H9 (cell line): ENCODE results near the gene LBH. TPM values are rescaled to one million over a fixed set of nuclear protein-coding genes. Genes with fewer than 3 reads are reported as not detected.

Experiments
- DNase-seq: peaks from one replicate; pipeline ENCODE4 v3.0.0-alpha.2; 2017
- H2AFZ ChIP-seq: one replicate; pipeline ENCODE4 v1.6.1; 2013; ENCODE audit warnings: mild to moderate bottlenecking, low read length, control low read depth, moderate library complexity
- H2AK5ac ChIP-seq: 2 replicates; pipeline ENCODE4 v1.6.1; 2013; ENCODE audit warnings: low read length, control low read depth, mixed read lengths; ENCODE audit not compliant: insufficient read length
- H2BK120ac ChIP-seq: one replicate; pipeline ENCODE4 v1.6.1; 2013; ENCODE audit warnings: low read depth, mild to moderate bottlenecking, low read length, control low read depth, inconsistent platforms; ENCODE audit not compliant: poor library complexity, severe bottlenecking
- H2BK12ac ChIP-seq: 2 replicates; pipeline ENCODE4 v1.6.1; 2013; ENCODE audit warnings: low read length, control low read depth, mixed read lengths, low read depth; ENCODE audit not compliant: insufficient read length
- H2BK15ac ChIP-seq: 2 replicates; pipeline ENCODE4 v1.6.1; 2013; ENCODE audit warnings: low read depth, low read length, control low read depth
- H2BK20ac ChIP-seq: one replicate; pipeline ENCODE4 v1.6.1; 2013; ENCODE audit warnings: low read depth, mild to moderate bottlenecking, low read length, control low read depth, inconsistent platforms; ENCODE audit not compliant: poor library complexity, severe bottlenecking
- H2BK5ac ChIP-seq: 2 replicates; pipeline ENCODE4 v1.6.1; 2013; ENCODE audit warnings: low read length, control low read depth, mixed read lengths; ENCODE audit not compliant: insufficient read length
- H3K14ac ChIP-seq: 2 replicates; pipeline ENCODE4 v1.6.1; 2013; ENCODE audit warnings: low read length, control low read depth; ENCODE audit not compliant: insufficient read depth
- H3K18ac ChIP-seq: 2 replicates; pipeline ENCODE4 v1.6.1; 2013; ENCODE audit warnings: low read depth, mild to moderate bottlenecking, mixed read lengths, low read length, control low read depth; ENCODE audit not compliant: insufficient read length
- H3K23ac ChIP-seq: 2 replicates; pipeline ENCODE4 v1.6.1; 2013; ENCODE audit warnings: low read length, control low read depth, mixed read lengths, low read depth; ENCODE audit not compliant: insufficient read length
- H3K23me2 ChIP-seq: 2 replicates; pipeline ENCODE4 v1.6.1; 2013; ENCODE audit warnings: low read depth, mild to moderate bottlenecking, mixed read lengths, low read length, control low read depth; ENCODE audit not compliant: insufficient read length, poor library complexity, severe bottlenecking
- H3K27ac ChIP-seq: 2 replicates; pipeline ENCODE4 v1.5.1; 2013; ENCODE audit warnings: low read length, control low read depth, mixed read lengths, low read depth; ENCODE audit not compliant: insufficient read length
- H3K27me3 ChIP-seq: 2 replicates; pipeline ENCODE4 v1.6.1; 2013; ENCODE audit warnings: low read length, control low read depth, inconsistent platforms; ENCODE audit not compliant: insufficient read depth
- H3K4ac ChIP-seq: 2 replicates; pipeline ENCODE4 v1.6.1; 2013; ENCODE audit warnings: low read depth, mild to moderate bottlenecking, control low read depth, inconsistent platforms, low read length, moderate library complexity
- H3K4me1 ChIP-seq: 2 replicates; pipeline ENCODE4 v1.6.1; 2013; ENCODE audit warnings: low read length, control low read depth, inconsistent platforms; ENCODE audit not compliant: insufficient read depth
- H3K4me2 ChIP-seq: 2 replicates; pipeline ENCODE4 v1.6.1; 2013; ENCODE audit warnings: low read length, control low read depth, mixed read lengths; ENCODE audit not compliant: insufficient read length, insufficient read depth
- H3K56ac ChIP-seq: 2 replicates; pipeline ENCODE4 v1.6.1; 2013; ENCODE audit warnings: low read depth, mild to moderate bottlenecking, mixed read lengths, low read length, control low read depth; ENCODE audit not compliant: insufficient read length
- H3K79me1 ChIP-seq: 2 replicates; pipeline ENCODE4 v1.6.1; 2013; ENCODE audit warnings: low read depth, mild to moderate bottlenecking, moderate library complexity, low read length, control low read depth, inconsistent platforms; ENCODE audit not compliant: insufficient read depth, poor library complexity, severe bottlenecking
- H3K79me2 ChIP-seq: 2 replicates; pipeline ENCODE4 v1.6.1; 2013; ENCODE audit warnings: low read length, control low read depth, inconsistent platforms; ENCODE audit not compliant: insufficient read depth
- H3K9ac ChIP-seq: 2 replicates; pipeline ENCODE4 v1.6.1; 2013; ENCODE audit warnings: low read length, control low read depth, mixed read lengths; ENCODE audit not compliant: insufficient read length; ENCODE audit errors: extremely low read depth
- H3K9me3 ChIP-seq: one replicate; pipeline ENCODE4 v1.6.1; 2013; ENCODE audit warnings: low read depth, low read length, inconsistent platforms; ENCODE audit not compliant: control insufficient read depth
- H3T11ph ChIP-seq: one replicate; pipeline ENCODE4 v1.6.1; 2013; ENCODE audit warnings: mild to moderate bottlenecking, low read length, control low read depth, inconsistent platforms
- H4K20me1 ChIP-seq: one replicate; pipeline ENCODE4 v1.6.1; 2013; ENCODE audit not compliant: control insufficient read depth, insufficient read length, insufficient read depth
- H4K5ac ChIP-seq: 2 replicates; pipeline ENCODE4 v1.6.1; 2013; ENCODE audit warnings: low read depth, mild to moderate bottlenecking, mixed read lengths, low read length, control low read depth; ENCODE audit not compliant: insufficient read length
- H4K8ac ChIP-seq: replicated peaks from 2 replicates; pipeline ENCODE4 v1.6.1; 2013; ENCODE audit warnings: low read length, control low read depth, mixed read lengths, low read depth; ENCODE audit not compliant: insufficient read length
- H4K91ac ChIP-seq: 2 replicates; pipeline ENCODE4 v1.6.1; 2013; ENCODE audit warnings: low read depth, mild to moderate bottlenecking, moderate library complexity, mixed read lengths, low read length, control low read depth; ENCODE audit not compliant: insufficient read length
- H3K27ac Mint-ChIP-seq, 3 experiments: 2 replicates in 2 of 3; 3 replicates in 1 of 3; pipeline ENCODE4 v1.8.0; 2020 to 2021; ENCODE audit warnings: mixed read lengths in 3 of 3, mild to moderate bottlenecking in 1 of 3, moderate library complexity in 1 of 3
- H3K27me3 Mint-ChIP-seq: 2 replicates; pipeline ENCODE4 v1.8.0; 2021; ENCODE audit warnings: low read depth, mild to moderate bottlenecking, moderate library complexity, mixed read lengths
- H3K36me3 Mint-ChIP-seq, 3 experiments: 2 replicates in 2 of 3; 3 replicates in 1 of 3; pipeline ENCODE4 v1.8.0; 2020 to 2021; ENCODE audit warnings: low read depth in 3 of 3, mixed read lengths in 3 of 3; ENCODE audit not compliant: insufficient read depth in 1 of 3
- H3K4me1 Mint-ChIP-seq, 2 experiments: 2 replicates each; pipeline ENCODE4 v1.8.0; 2020; ENCODE audit warnings: mixed read lengths in 2 of 2
- H3K4me3 Mint-ChIP-seq, 2 experiments: 2 replicates in 1 of 2; 3 replicates in 1 of 2; pipeline ENCODE4 v1.8.0; 2020 to 2021; ENCODE audit warnings: mild to moderate bottlenecking in 2 of 2, mixed read lengths in 2 of 2, moderate library complexity in 1 of 2
- H3K9me3 Mint-ChIP-seq, 2 experiments: 2 replicates in 1 of 2; 3 replicates in 1 of 2; pipeline ENCODE4 v1.8.0; 2020; ENCODE audit warnings: mild to moderate bottlenecking in 2 of 2, mixed read lengths in 2 of 2, moderate library complexity in 1 of 2
- WGBS: extraction: QIAGEN DNeasy Blood & Tissue Kit; methylation state at CpG from one replicate; pipeline ENCODE4 v1.1.7; 2013; ENCODE audit warnings: missing lambda C conversion rate, low lambda C conversion rate, mixed read lengths; ENCODE audit not compliant: insufficient read length; ENCODE audit errors: extremely low coverage; 5-methylcytosine and 5-hydroxymethylcytosine counted together
- total RNA-seq: library from RNA; stranded (reverse); gene quantifications from 2 replicates; pipeline ENCODE4 v1.2.1, GENCODE V29; 2021
- TF ChIP-seq, protein P1 (sequence below): fragments of 200-600 bp; sonication (generic); conservative IDR thresholded peaks from 3 replicates; pipeline ENCODE4 v1.8.0; 2021; ENCODE audit warnings: antibody characterized with exemption, mild to moderate bottlenecking

The LBH gene
- total RNA-seq, 1 experiment from 2014 or later = 53.0 TPM

DNA sequence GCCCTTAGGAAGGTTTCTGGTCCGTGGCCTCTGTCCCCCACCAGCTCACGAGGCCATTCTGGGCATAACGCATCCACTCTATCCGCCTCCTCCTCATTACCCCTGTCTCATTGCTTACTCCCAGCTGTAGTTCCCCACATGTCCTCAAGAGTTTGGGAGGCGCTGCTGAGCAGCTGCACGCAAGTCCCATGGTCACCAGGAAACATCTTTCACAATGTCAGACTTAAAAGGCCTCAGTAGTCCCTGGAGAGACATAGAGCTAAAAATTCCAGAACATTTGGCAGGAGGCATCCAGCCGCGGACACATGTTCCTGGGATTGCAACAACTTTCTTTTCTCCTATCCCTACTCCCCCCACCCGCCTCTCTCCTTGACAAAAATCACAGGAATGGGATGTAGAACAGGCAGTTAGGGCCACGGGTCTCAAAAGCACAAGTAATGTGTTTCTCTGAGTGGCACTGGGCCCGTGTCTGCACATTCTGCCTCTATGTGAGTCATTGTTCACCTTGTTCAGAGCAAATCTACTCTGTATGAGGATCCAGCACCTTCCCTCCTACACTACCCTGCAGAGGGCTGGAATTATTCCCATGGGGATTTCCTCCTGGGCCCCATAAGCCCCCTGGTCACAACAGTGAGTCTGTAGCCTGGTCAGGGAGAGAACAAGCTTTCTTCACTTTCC is 8.1 kb downstream of the LBH start:
- peak overlapping the region in 1 of 3 experiments; percentile 9; a peak in 1 of 7 replicates for H3K27ac Mint-ChIP-seq

More for the DNA sequence above, 8.1 kb downstream of the LBH start:
- no peak overlapping the region for H4K8ac ChIP-seq
- Mint-ChIP-seq H3K4me1 (peaks cover 19 to 22% of the 10 kb centered on the region in 2 experiments), H3K4me3 (no peak overlapping the region; a peak in 1 of 5 replicates), H3K36me3 (peaks cover 6 to 67% (median 12%) of the 10 kb centered on the region in 3 experiments; a peak in 5 of 7 replicates), H3K27me3 (no peaks in the 10 kb centered on the region), H3K9me3 (no peaks in the 10 kb centered on the region)
- no peak overlapping the region for H3K18ac ChIP-seq
- no peaks in the 10 kb centered on the region for H3K23me2 ChIP-seq
- WGBS = no CpG with 5 or more reads among the region's 11 CpGs
- no peak overlapping the region for H3K9ac ChIP-seq
- H3K4me1 ChIP-seq = no peaks in the 10 kb centered on the region
- TF ChIP-seq, protein P1, sequence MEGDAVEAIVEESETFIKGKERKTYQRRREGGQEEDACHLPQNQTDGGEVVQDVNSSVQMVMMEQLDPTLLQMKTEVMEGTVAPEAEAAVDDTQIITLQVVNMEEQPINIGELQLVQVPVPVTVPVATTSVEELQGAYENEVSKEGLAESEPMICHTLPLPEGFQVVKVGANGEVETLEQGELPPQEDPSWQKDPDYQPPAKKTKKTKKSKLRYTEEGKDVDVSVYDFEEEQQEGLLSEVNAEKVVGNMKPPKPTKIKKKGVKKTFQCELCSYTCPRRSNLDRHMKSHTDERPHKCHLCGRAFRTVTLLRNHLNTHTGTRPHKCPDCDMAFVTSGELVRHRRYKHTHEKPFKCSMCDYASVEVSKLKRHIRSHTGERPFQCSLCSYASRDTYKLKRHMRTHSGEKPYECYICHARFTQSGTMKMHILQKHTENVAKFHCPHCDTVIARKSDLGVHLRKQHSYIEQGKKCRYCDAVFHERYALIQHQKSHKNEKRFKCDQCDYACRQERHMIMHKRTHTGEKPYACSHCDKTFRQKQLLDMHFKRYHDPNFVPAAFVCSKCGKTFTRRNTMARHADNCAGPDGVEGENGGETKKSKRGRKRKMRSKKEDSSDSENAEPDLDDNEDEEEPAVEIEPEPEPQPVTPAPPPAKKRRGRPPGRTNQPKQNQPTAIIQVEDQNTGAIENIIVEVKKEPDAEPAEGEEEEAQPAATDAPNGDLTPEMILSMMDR = peak; percentile 95
- H4K5ac ChIP-seq = no peak overlapping the region
- H3K4me2 ChIP-seq = no peak overlapping the region
- H2BK5ac ChIP-seq = no peak overlapping the region
- no peaks in the 10 kb centered on the region for H4K20me1 ChIP-seq
- no peak overlapping the region for H2BK120ac ChIP-seq
- no peaks in the 10 kb centered on the region for H3K79me1 ChIP-seq
- H4K91ac ChIP-seq = no peak overlapping the region
- no peak overlapping the region for H3K56ac ChIP-seq
- H2BK20ac ChIP-seq = no peak overlapping the region
- H2AK5ac ChIP-seq = no peak overlapping the region
- H3K9me3 ChIP-seq = no peaks in the 10 kb centered on the region
- no peak overlapping the region for H3K4ac ChIP-seq
- no peak overlapping the region for H3K23ac ChIP-seq
- no peak overlapping the region for H3K14ac ChIP-seq
- H3T11ph ChIP-seq = no peak overlapping the region
- peak; percentile 84 for DNase-seq
- no peak overlapping the region for H2AFZ ChIP-seq
- H3K79me2 ChIP-seq = no peaks in the 10 kb centered on the region
- H2BK12ac ChIP-seq = no peak overlapping the region
- no peak overlapping the region for H2BK15ac ChIP-seq
- H3K27me3 ChIP-seq = no peaks in the 10 kb centered on the region
- no peak overlapping the region for H3K27ac ChIP-seq
